H4 (cell line): ENCODE results near the gene F8. TPM values are rescaled to one million over a fixed set of nuclear protein-coding genes. Genes with fewer than 3 reads are reported as not detected.

Experiments used
- DNase-seq: peaks from one replicate; pipeline ENCODE4 v3.0.0-alpha.2; 2015; ENCODE audit warnings: low spot score
- total RNA-seq: library from RNA; depleted of rRNA; stranded (reverse); fragments of >200 nt; shearing (Covaris generic); gene quantifications from 2 replicates; pipeline ENCODE4 v1.2.3, GENCODE V29; 2014; rRNA removed

Gene F8
- 2.5 and 2.8 TPM in 2 replicates for total RNA-seq

- DNase-seq = no peak
Measured at GRCh38 chrX:155022585-155022984, at the start of gene F8. F8 (minus strand) TSS chrX:155022723; CDS start chrX:155022552, 171 bp downstream.

- DNase-seq = no peak
Measured at GRCh38 chrX:155071694-155072280, 49.3 kb upstream of the F8 start.

- DNase-seq = peak; percentile 67
Measured at GRCh38 chrX:155070975-155071693, 48.6 kb upstream of the F8 start, which contains the start of the genes BRCC3, CMC4 and MTCP1. BRCC3 (plus strand) TSS chrX:155071508; CDS start chrX:155071528, 20 bp downstream. CMC4 (minus strand) TSS chrX:155071136; CDS start chrX:155064023, 7,113 bp downstream. MTCP1 (minus strand) TSS chrX:155071136; CDS start chrX:155066010, 5,126 bp downstream.

- peak; percentile 4 for DNase-seq
Measured at GRCh38 chrX:155070663-155070974, 48.1 kb upstream of the F8 start.

- no peak for DNase-seq
Measured at GRCh38 chrX:155070038-155070437, 47.5 kb upstream of the F8 start.

- DNase-seq = no peak
Measured at GRCh38 chrX:155069414-155069813, 46.9 kb upstream of the F8 start.

- peak; percentile 18 for DNase-seq
Measured at GRCh38 chrX:155068165-155068564, 45.6 kb upstream of the F8 start.

- DNase-seq = peak; percentile 12
Measured at GRCh38 chrX:155065035-155065734, 42.7 kb upstream of the F8 start.

- DNase-seq = no peak
Measured at GRCh38 chrX:155061760-155062159, 39.2 kb upstream of the F8 start.

GRCh38 chrX:155056877-155057792 is 34.6 kb upstream of the F8 start:
- DNase-seq = peak; percentile 62

- no peak for DNase-seq
Measured at GRCh38 chrX:155056471-155056870, 33.9 kb upstream of the F8 start.

GRCh38 chrX:155055494-155055893 is 33.0 kb upstream of the F8 start:
- DNase-seq = no peak

GRCh38 chrX:155054255-155054654 is 31.7 kb upstream of the F8 start:
- no peak for DNase-seq

GRCh38 chrX:155053656-155054055 is 31.1 kb upstream of the F8 start:
- DNase-seq = no peak

- DNase-seq = no peak
Measured at GRCh38 chrX:155052738-155053498, 30.4 kb upstream of the F8 start.

GRCh38 chrX:155048977-155049619 is 26.6 kb upstream of the F8 start:
- DNase-seq = peak; percentile 42

GRCh38 chrX:155046811-155047528 is 24.4 kb upstream of the F8 start:
- DNase-seq = no peak

- no peak for DNase-seq
Measured at GRCh38 chrX:155046129-155046810, 23.7 kb upstream of the F8 start.

- DNase-seq = no peak
Measured at GRCh38 chrX:155035688-155036087, 13.2 kb upstream of the F8 start.
